ENCODE results near the gene CALCB. TPM values are rescaled to one million over a fixed set of nuclear protein-coding genes. Genes with fewer than 3 reads are reported as not detected.

The CALCB gene
- total and polyA plus RNA-seq, 2 of the 8 experiments (the other 6 are each of a cell fraction or from before 2014, with no cell fraction given) = 3.7 to 4.2 TPM

DNA sequence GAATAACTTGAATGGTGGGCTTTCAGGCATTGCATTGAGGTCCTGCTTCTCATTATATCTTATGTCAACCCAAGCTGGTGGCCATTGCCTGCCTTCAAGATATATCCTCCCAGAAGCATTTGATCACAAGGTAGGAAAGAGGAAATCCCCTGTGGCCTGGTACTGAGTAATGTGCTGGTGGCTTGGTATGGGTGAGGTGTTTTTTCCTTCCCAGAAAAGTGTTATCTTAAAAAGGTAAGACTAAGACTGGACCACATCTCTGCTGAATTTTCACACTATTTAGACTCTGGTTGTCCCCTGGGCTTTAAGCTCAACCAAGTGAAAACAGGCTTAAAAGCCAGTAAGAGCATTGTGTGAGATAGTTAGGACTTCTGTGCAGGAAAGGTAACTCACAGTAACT, 45.0 kb downstream of the CALCB start:
- no peak for FAIRE-seq
- CTCF ChIA-PET (ENCODE audit: partially characterized antibody) = interaction anchor here (0.9 to 4.4 kb wide), 10 partner anchors 19 to 149 kb away, joined by 3 to 32 read pairs (median 4); no protein-coding TSS in a partner anchor

More for the DNA sequence above, 45.0 kb downstream of the CALCB start:
- Histone ChIP-seq H3K4me3 (ENCODE audit: extremely low read depth in 1 of 4, insufficient read depth in 2 of 4, low read depth in 3 of 4, low read length in 4 of 4) (no peak overlapping the region), H2BK20ac (ENCODE audit: low read length) (no peak overlapping the region), H2BK15ac (ENCODE audit: low read length) (no peak overlapping the region), H4K91ac (replicated peaks; ENCODE audit: insufficient read length, low read length) (no peak overlapping the region), H2AK5ac (ENCODE audit: low read depth, low read length) (no peak overlapping the region), H3K4ac (replicated peaks; ENCODE audit: insufficient read length, low read depth, low read length) (no peak overlapping the region), H3K79me2 (ENCODE audit: control insufficient read depth in 1 of 2, insufficient read depth in 2 of 2, low read length in 2 of 2) (no peaks in the 10 kb centered on the region), H3K4me1 (replicated peaks in 1 of 4; ENCODE audit: control insufficient read depth in 3 of 4, insufficient read depth in 4 of 4, low read length in 3 of 4) (peaks cover 0 to 3% (median under 1%) of the 10 kb centered on the region in 4 experiments; a peak in 1 of 7 replicates), H3K79me1 (ENCODE audit: low read depth, low read length) (no peaks in the 10 kb centered on the region), H4K8ac (ENCODE audit: extremely low read depth, insufficient read depth, low read length) (no peak overlapping the region), H3K27ac (ENCODE audit: low read depth, low read length) (no peak overlapping the region), H2BK12ac (ENCODE audit: low read depth, low read length) (no peak overlapping the region), H3K18ac (ENCODE audit: extremely low read depth, low read length) (no peak overlapping the region), H3K36me3 (ENCODE audit: control insufficient read depth in 2 of 4, insufficient read depth in 4 of 4, low read length in 3 of 4) (no peaks in the 10 kb centered on the region), H4K5ac (ENCODE audit: insufficient read length, low read depth, low read length) (no peak overlapping the region), H2AFZ (ENCODE audit: low read length) (no peak overlapping the region), H3K23ac (ENCODE audit: insufficient read length) (no peak overlapping the region), H3K9me3 (ENCODE audit: insufficient read depth in 2 of 2, low read depth in 1 of 2, low read length in 1 of 2) (no peaks in the 10 kb centered on the region), H4K20me1 (replicated peaks in 1 of 2; ENCODE audit: control insufficient read depth in 1 of 2, insufficient read depth in 2 of 2, low read length in 2 of 2) (peaks cover 0 to 2% of the 10 kb centered on the region in 2 experiments), H3K9ac (replicated peaks in 1 of 4; ENCODE audit: extremely low read depth in 1 of 4, low read depth in 3 of 4, low read length in 3 of 4) (no peak overlapping the region), H3K27me3 (replicated peaks in 1 of 4; ENCODE audit: control insufficient read depth in 3 of 4, extremely low read depth in 1 of 4, insufficient read depth in 3 of 4, low read length in 3 of 4) (peaks cover 0 to 24% (median 17%) of the 10 kb centered on the region in 4 experiments; a peak in 5 of 7 replicates), H3K56ac (replicated peaks; ENCODE audit: insufficient read length, low read depth, low read length) (no peak overlapping the region), H2BK5ac (ENCODE audit: low read depth, low read length) (no peak overlapping the region), H2BK120ac (replicated peaks; ENCODE audit: low read depth, low read length) (no peak overlapping the region), H3K14ac (ENCODE audit: insufficient read length) (no peak overlapping the region), H3K23me2 (ENCODE audit: low read depth, low read length) (peaks cover 5% of the 10 kb centered on the region; the same call in 1 of the 2 replicates), H3K4me2 (ENCODE audit: insufficient read depth in 1 of 2, low read depth in 2 of 2, low read length in 2 of 2) (no peak overlapping the region)
- TF ChIP-seq RFX5 (IDR thresholded peaks at IDR 0.05; ENCODE audit: borderline replicate concordance, low read depth, low read length) = no peak
- no peak for TF ChIP-seq JUND (IDR thresholded peaks at IDR 0.05; ENCODE audit: low read length)
- TF ChIP-seq TCF12 (IDR thresholded peaks at IDR 0.05; ENCODE audit: low read depth, low read length) = no peak
- TF ChIP-seq CBX8 (IDR thresholded peaks at IDR 0.05; ENCODE audit: borderline replicate concordance, low read depth, low read length) = no peak
- no peak for TF ChIP-seq FOSL1 (IDR thresholded peaks at IDR 0.05; ENCODE audit: insufficient read depth, low read depth, low read length)
- no peak for TF ChIP-seq RBBP5 (IDR thresholded peaks at IDR 0.05; ENCODE audit: borderline replicate concordance, low read depth, low read length)
- TF ChIP-seq RNF2 (IDR thresholded peaks at IDR 0.05; ENCODE audit: borderline replicate concordance, low read depth, low read length, missing control alignments, poor library complexity, severe bottlenecking) = no peak
- no peak for TF ChIP-seq SIX5 (IDR thresholded peaks at IDR 0.05; ENCODE audit: low read depth, low read length)
- TF ChIP-seq CTCF (IDR thresholded peaks at IDR 0.05; ENCODE audit: control extremely low read depth in 1 of 3, insufficient read depth in 1 of 3, low read depth in 1 of 3, low read length in 3 of 3) = no peak
- TF ChIP-seq POLR2A (IDR thresholded peaks at IDR 0.05; ENCODE audit: control extremely low read depth in 1 of 2, low read depth in 2 of 2, low read length in 2 of 2) = no peak
- POLR2A ChIA-PET (ENCODE audit: partially characterized antibody) = no interaction called here
- no peak for DNase-seq (ENCODE audit: low read depth in 1 of 2, low spot score in 2 of 2)
